C4-2B (cell line): ENCODE results near the gene THAP9.

Source experiments
- ZFX ChIP-seq: fragments of 450-650 bp; IDR thresholded peaks from 2 replicates; pipeline ENCODE4 v1.6.1; 2017
- TF ChIP-seq, protein P1 (sequence below): fragments of 450-650 bp; conservative IDR thresholded peaks from 2 replicates; pipeline ENCODE4 v1.5.1; 2017; ENCODE audit warnings: mild to moderate bottlenecking

GRCh38 chr4:82948647-82949204 is 48.2 kb downstream of the THAP9 start:
- TF ChIP-seq, protein P1, sequence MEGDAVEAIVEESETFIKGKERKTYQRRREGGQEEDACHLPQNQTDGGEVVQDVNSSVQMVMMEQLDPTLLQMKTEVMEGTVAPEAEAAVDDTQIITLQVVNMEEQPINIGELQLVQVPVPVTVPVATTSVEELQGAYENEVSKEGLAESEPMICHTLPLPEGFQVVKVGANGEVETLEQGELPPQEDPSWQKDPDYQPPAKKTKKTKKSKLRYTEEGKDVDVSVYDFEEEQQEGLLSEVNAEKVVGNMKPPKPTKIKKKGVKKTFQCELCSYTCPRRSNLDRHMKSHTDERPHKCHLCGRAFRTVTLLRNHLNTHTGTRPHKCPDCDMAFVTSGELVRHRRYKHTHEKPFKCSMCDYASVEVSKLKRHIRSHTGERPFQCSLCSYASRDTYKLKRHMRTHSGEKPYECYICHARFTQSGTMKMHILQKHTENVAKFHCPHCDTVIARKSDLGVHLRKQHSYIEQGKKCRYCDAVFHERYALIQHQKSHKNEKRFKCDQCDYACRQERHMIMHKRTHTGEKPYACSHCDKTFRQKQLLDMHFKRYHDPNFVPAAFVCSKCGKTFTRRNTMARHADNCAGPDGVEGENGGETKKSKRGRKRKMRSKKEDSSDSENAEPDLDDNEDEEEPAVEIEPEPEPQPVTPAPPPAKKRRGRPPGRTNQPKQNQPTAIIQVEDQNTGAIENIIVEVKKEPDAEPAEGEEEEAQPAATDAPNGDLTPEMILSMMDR: no peak
- TF ChIP-seq ZFX: no peak
